Breast epithelium (tissue), 3 donors: Measurements from ENCODE around the gene RILPL2.
"Not testable (repeated sequence)": the region's sequence is repeated elsewhere in the genome, so short reads cannot be mapped to it uniquely, and the experiment has no call there.

Source experiments
- CTCF ChIP-seq, 3 donors: fragments of 450-650 bp; IDR thresholded peaks; one replicate each; pipeline ENCODE4 v1.5.1; 2016 to 2017; ENCODE audit warnings: antibody characterized with exemption in 3 of 3, mild to moderate bottlenecking in 3 of 3, moderate library complexity in 3 of 3
- POLR2A ChIP-seq: fragments of 450-650 bp; IDR thresholded peaks from one replicate; pipeline ENCODE4 v1.6.1; 2016; ENCODE audit warnings: antibody characterized with exemption, mild to moderate bottlenecking, moderate library complexity

GRCh38 chr12:123409284-123410040, 27.0 kb downstream of the RILPL2 start:
- not testable (repeated sequence) for TF ChIP-seq POLR2A; CTCF (IDR thresholded peaks at IDR 0.05)
